Skeletal muscle satellite cell (primary cell): ENCODE measurements around the gene POR.
"Not testable (repeated sequence)": the region's sequence is repeated elsewhere in the genome, so short reads cannot be mapped to it uniquely, and the experiment has no call there.

Experiments
- H3K27me3 ChIP-seq: 2 replicates; pipeline ENCODE4 v1.7.0; 2013; ENCODE audit warnings: low read length; ENCODE audit not compliant: control insufficient read depth, insufficient read depth
- H3K36me3 ChIP-seq: 2 replicates; pipeline ENCODE4 v1.7.0; 2013; ENCODE audit warnings: mild to moderate bottlenecking, control low read depth, low read length; ENCODE audit not compliant: insufficient read depth
- H3K4me1 ChIP-seq: 2 replicates; pipeline ENCODE4 v1.7.0; 2013; ENCODE audit warnings: low read length; ENCODE audit not compliant: control insufficient read depth, insufficient read depth
- H3K4me2 ChIP-seq: 2 replicates; pipeline ENCODE4 v1.7.0; 2013; ENCODE audit warnings: mild to moderate bottlenecking, low read length
- H3K4me3 ChIP-seq: 2 replicates; pipeline ENCODE4 v1.7.0; 2013; ENCODE audit warnings: low read length
- H3K9ac ChIP-seq: 2 replicates; pipeline ENCODE4 v1.7.0; 2013; ENCODE audit warnings: mild to moderate bottlenecking, low read depth, low read length, moderate library complexity
- H3K9me3 ChIP-seq: replicated peaks from 2 replicates; pipeline ENCODE4 v1.7.0; 2013; ENCODE audit warnings: mild to moderate bottlenecking, control low read depth, low read length

POR gene

GRCh38 chr7:75876126-75876881 lies 38.7 kb upstream of the POR start:
- Histone ChIP-seq H3K9me3 (no peaks in the 10 kb centered on the region), H3K27me3 (no peaks in the 10 kb centered on the region), H3K4me2 (no peak overlapping the region), H3K4me1 (peaks cover 17% of the 10 kb centered on the region), H3K9ac (no peak overlapping the region), H3K36me3 (peaks cover 3% of the 10 kb centered on the region), H3K4me3 (no peak overlapping the region)

DNA sequence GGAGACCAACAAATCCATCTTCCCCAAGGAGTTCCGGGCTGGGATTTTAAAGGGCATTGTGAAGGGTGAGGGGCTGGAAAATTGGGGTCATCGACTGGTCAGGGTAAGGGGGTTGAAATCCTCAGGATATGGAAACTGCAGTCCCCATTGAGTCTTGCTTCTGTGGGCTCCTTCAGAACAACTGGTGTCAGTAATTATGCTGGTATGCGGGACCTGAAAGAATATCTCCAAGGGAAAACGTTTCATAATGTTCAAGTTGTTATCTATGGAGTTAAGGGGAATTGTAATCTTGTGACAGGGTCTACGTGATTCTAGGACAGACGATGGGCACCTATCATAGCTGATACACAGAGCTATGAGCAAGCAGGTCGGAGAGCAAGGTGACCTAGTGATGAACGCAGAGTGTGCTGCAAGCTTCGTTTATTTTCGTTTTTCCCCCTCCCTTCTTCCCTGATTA lies 36.6 kb upstream of the POR start:
- Histone ChIP-seq H3K36me3 (peaks cover 22% of the 10 kb centered on the region), H3K27me3 (no peaks in the 10 kb centered on the region), H3K9me3 (no peaks in the 10 kb centered on the region), H3K4me2 (peak overlapping the region; percentile 92), H3K9ac (peak overlapping the region; percentile 64), H3K4me3 (peak overlapping the region; percentile 68), H3K4me1 (peaks cover 10% of the 10 kb centered on the region)

DNA sequence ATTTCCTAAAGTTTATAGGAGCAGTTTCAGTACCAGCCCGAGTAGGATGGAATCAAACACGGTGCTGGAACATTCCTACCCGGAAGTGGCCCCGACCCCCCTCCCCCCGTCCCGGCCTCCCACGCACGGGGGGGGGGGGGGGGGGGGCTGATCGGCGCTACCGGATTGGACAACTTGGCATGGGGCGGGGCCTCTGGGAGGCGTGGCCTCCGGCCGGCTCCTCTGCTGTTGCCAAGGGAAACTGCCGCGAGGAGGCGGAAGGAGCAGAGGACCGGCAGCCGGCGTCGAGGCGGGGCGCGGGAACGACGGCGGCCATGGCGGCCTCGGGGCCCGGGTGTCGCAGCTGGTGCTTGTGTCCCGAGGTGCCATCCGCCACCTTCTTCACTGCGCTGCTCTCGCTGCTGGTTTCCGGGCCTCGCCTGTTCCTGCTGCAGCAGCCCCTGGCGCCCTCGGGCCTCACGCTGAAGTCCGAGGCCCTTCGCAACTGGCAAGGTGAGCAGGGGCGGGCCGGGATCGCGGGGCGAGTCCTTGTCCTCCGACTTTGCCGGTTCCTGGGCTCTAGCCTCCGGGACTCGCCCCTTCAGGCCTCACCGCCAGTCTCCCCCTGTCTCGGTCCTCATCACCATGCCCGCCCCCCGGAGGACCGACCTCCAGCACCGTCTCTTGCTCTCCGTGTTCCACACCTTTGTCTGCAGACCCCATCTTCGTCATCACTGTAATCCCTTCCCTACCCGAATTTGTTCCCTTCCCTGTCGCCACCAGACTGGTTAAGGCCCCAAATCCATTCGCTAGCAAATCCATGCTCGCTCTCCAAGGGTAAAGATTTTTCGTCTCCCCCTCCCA lies 36.0 kb upstream of the POR start, which contains the start of gene RHBDD2:
Gene RHBDD2, plus strand, starts transcription at position 266 of the 843 bp plus-strand sequence. Its CDS starts 49 bp downstream, at position 315.
- H3K4me2 ChIP-seq = peak within 1 kb of the TSS; percentile 97
- H3K9ac ChIP-seq = peak within 1 kb of the TSS; percentile 92
- peak within 1 kb of the TSS; percentile 99 for H3K4me3 ChIP-seq
- H3K27me3 ChIP-seq = no peaks in the 10 kb centered on the region
- H3K36me3 ChIP-seq = peaks cover 26% of the 10 kb centered on the region
- H3K4me1 ChIP-seq = peaks cover 10% of the 10 kb centered on the region
- H3K9me3 ChIP-seq = no peaks in the 10 kb centered on the region

DNA sequence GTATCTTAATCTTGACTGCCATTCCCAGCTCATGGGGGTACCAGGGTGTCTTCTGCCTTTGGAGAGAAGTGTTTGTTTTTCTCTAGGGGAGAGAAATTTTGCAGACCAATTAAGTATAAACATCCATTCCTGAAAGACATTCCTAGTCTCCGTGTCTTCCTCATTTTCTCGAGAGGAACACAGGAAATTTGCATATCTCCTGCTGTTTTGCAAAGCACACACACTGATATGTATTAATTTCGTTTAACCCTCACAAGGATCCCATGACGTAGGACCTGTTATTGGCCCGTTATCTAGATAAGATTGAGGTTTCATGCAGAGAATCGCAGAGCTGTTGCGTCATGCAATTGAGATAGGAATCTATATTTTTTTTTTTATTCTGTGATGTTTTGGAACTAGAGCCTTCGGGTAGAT lies 35.2 kb upstream of the POR start:
- Histone ChIP-seq H3K9ac (peak overlapping the region; percentile 92), H3K4me2 (peak overlapping the region; percentile 97), H3K4me1 (peaks cover 10% of the 10 kb centered on the region), H3K36me3 (peaks cover 32% of the 10 kb centered on the region), H3K27me3 (no peaks in the 10 kb centered on the region), H3K4me3 (peak overlapping the region; percentile 99), H3K9me3 (no peaks in the 10 kb centered on the region)

GRCh38 chr7:75880242-75880641 lies 34.7 kb upstream of the POR start:
- peaks cover 32% of the 10 kb centered on the region for H3K36me3 ChIP-seq
- peak overlapping the region; percentile 97 for H3K4me2 ChIP-seq
- H3K4me1 ChIP-seq = peaks cover 10% of the 10 kb centered on the region
- no peaks in the 10 kb centered on the region for H3K27me3 ChIP-seq
- no peak overlapping the region for H3K9ac ChIP-seq
- no peaks in the 10 kb centered on the region for H3K9me3 ChIP-seq
- H3K4me3 ChIP-seq = peak overlapping the region; percentile 99

DNA sequence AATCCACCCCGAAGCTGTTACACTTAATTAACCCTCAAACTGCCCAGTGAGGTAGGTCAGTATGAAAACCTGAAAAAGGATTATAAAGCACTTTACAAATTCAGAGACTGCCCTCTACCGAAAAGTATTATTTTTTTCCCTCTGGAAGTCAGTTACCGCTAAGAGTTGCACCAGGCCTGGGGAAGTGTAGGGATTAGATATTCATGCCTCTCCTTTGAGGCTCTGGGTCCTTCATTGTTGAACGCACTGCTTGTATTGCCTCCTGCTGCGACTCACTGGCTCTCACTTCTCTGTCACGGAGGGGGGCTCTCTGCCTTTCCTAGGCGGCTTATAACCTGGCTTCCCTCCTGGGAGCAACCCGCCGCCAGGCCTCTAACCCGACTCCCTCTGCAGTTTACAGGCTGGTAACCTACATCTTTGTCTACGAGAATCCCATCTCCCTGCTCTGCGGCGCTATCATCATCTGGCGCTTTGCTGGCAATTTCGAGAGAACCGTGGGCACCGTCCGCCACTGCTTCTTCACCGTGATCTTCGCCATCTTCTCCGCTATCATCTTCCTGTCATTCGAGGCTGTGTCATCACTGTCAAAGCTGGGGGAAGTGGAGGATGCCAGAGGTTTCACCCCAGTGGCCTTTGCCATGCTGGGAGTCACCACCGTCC lies 33.4 kb upstream of the POR start:
- H3K4me2 ChIP-seq = no peak overlapping the region
- peaks cover 39% of the 10 kb centered on the region for H3K36me3 ChIP-seq
- H3K9me3 ChIP-seq = no peaks in the 10 kb centered on the region
- H3K27me3 ChIP-seq = no peaks in the 10 kb centered on the region
- no peak overlapping the region for H3K9ac ChIP-seq
- peaks cover 10% of the 10 kb centered on the region for H3K4me1 ChIP-seq
- H3K4me3 ChIP-seq = no peak overlapping the region

- H3K27me3 ChIP-seq, H3K4me3 ChIP-seq, H3K9me3 ChIP-seq, H3K4me1 ChIP-seq, H3K4me2 ChIP-seq, H3K9ac ChIP-seq: not testable (repeated sequence)
- peaks cover 51% of the 10 kb centered on the region for H3K36me3 ChIP-seq
Observed at GRCh38 chr7:75883265-75883824, 31.6 kb upstream of the POR start.

GRCh38 chr7:75884476-75884875 lies 30.5 kb upstream of the POR start:
- H3K4me3 ChIP-seq = no peak overlapping the region
- peaks cover 51% of the 10 kb centered on the region for H3K36me3 ChIP-seq
- H3K9me3 ChIP-seq = no peaks in the 10 kb centered on the region
- H3K9ac ChIP-seq = no peak overlapping the region
- no peak overlapping the region for H3K4me2 ChIP-seq
- no peaks in the 10 kb centered on the region for H3K27me3 ChIP-seq
- H3K4me1 ChIP-seq = peaks cover 18% of the 10 kb centered on the region

DNA sequence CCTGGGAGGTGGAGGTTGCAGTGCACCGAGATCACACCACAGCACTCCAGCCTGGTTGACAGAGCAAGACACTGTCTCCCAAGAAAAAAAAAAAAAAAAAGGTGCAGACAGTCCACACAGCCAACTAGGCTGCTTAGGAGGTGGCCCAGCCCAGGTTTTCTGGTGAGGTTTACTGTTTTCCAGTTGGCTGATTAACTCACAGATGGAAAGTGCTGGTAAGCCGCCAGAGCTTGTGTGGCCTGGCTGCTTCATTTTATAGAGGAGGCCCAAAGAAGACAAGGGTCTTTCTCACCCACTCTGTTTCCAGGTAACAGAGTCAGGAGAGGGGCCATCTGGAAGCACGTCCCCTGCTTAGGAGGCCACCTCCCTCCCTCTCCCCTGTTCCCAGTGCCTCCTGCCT lies 29.9 kb upstream of the POR start:
- no peak overlapping the region for H3K4me3 ChIP-seq
- no peaks in the 10 kb centered on the region for H3K27me3 ChIP-seq
- peaks cover 51% of the 10 kb centered on the region for H3K36me3 ChIP-seq
- H3K9me3 ChIP-seq = no peaks in the 10 kb centered on the region
- no peak overlapping the region for H3K9ac ChIP-seq
- H3K4me2 ChIP-seq = no peak overlapping the region
- H3K4me1 ChIP-seq = peaks cover 23% of the 10 kb centered on the region

- Histone ChIP-seq H3K36me3 (peaks cover 34% of the 10 kb centered on the region), H3K4me2 (no peak overlapping the region), H3K27me3 (no peaks in the 10 kb centered on the region), H3K9ac (no peak overlapping the region), H3K9me3 (no peaks in the 10 kb centered on the region), H3K4me3 (no peak overlapping the region), H3K4me1 (peaks cover 30% of the 10 kb centered on the region)
Observed at GRCh38 chr7:75887669-75888369, 27.1 kb upstream of the POR start.
